ENCODE data around the gene COL5A1.

DNA sequence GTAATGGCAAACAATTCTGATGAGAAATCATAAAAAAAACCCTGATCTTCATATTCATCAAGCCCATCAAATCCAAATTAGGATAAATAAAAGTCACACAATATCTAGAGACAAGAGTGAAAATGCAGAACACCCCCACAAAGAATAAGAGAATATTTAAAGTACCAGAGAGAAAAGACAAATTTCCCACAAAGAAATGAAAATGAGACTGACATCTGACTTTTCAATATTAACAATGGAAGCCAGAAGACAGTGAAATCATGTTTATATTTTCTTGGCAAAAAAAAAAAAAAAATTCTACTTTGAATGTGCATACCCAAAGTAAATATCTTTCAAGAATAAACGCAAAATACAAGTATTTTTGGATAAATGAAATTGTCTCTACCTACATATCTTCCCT, 28.9 kb upstream of the COL5A1 start:
- TF ChIP-seq, protein P1, sequence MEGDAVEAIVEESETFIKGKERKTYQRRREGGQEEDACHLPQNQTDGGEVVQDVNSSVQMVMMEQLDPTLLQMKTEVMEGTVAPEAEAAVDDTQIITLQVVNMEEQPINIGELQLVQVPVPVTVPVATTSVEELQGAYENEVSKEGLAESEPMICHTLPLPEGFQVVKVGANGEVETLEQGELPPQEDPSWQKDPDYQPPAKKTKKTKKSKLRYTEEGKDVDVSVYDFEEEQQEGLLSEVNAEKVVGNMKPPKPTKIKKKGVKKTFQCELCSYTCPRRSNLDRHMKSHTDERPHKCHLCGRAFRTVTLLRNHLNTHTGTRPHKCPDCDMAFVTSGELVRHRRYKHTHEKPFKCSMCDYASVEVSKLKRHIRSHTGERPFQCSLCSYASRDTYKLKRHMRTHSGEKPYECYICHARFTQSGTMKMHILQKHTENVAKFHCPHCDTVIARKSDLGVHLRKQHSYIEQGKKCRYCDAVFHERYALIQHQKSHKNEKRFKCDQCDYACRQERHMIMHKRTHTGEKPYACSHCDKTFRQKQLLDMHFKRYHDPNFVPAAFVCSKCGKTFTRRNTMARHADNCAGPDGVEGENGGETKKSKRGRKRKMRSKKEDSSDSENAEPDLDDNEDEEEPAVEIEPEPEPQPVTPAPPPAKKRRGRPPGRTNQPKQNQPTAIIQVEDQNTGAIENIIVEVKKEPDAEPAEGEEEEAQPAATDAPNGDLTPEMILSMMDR (IDR thresholded peaks at IDR 0.05) = no peak
- TF ChIP-seq POLR2A (IDR thresholded peaks at IDR 0.05) = no peak
